Neural cell (in vitro differentiated cells): ENCODE measurements around the gene ETNK1. TPM values are rescaled to one million over a fixed set of nuclear protein-coding genes. Genes with fewer than 3 reads are reported as not detected.
A peak's percentile ranks its signal among the peaks of the same experiment; 100 is the strongest.

Experiments
- H2AFZ ChIP-seq: fragments of 200-600, 300-800 bp; sonication (generic), shearing (Covaris generic); 2 replicates; pipeline ENCODE4 v1.6.0; 2014; ENCODE audit warnings: low read depth, mild to moderate bottlenecking, antibody characterized with exemption, low read length, moderate library complexity
- H3F3A ChIP-seq: fragments of 200-600 bp; shearing (Covaris generic); 2 replicates; pipeline ENCODE4 v1.6.1; 2016; ENCODE audit warnings: mild to moderate bottlenecking, moderate library complexity, mixed read lengths, antibody characterized with exemption, low read length; ENCODE audit not compliant: insufficient read depth, poor library complexity, severe bottlenecking
- H3K27ac ChIP-seq: fragments of 200-600, 300-800 bp; sonication (generic), shearing (Covaris generic); 2 replicates; pipeline ENCODE4 v1.5.1; 2014; ENCODE audit warnings: mild to moderate bottlenecking, low read length, moderate library complexity
- H3K27me3 ChIP-seq: fragments of 300-800, 200-600 bp; sonication (generic), shearing (Covaris generic); 2 replicates; pipeline ENCODE4 v1.6.0; 2014; ENCODE audit warnings: mild to moderate bottlenecking, low read depth, low read length, moderate library complexity; ENCODE audit not compliant: insufficient read depth
- H3K36me3 ChIP-seq: fragments of 300-800, 200-600 bp; sonication (generic), shearing (Covaris generic); 2 replicates; pipeline ENCODE4 v1.5.1; 2014; ENCODE audit warnings: mild to moderate bottlenecking, antibody characterized with exemption, low read length, moderate library complexity; ENCODE audit not compliant: insufficient read depth
- H3K4me2 ChIP-seq: fragments of 300-800, 200-600 bp; sonication (generic), shearing (Covaris generic); 2 replicates; pipeline ENCODE4 v1.6.0; 2014; ENCODE audit warnings: mild to moderate bottlenecking, low read length
- H3K4me3 ChIP-seq: fragments of 300-800, 200-600 bp; sonication (generic), shearing (Covaris generic); 2 replicates; pipeline ENCODE4 v1.5.1; 2014; ENCODE audit warnings: mild to moderate bottlenecking, low read length, moderate library complexity
- H3K79me2 ChIP-seq: fragments of 200-600 bp; shearing (Covaris generic); replicated peaks from 2 replicates; pipeline ENCODE4 v1.6.0; 2014; ENCODE audit warnings: mild to moderate bottlenecking, low read length, moderate library complexity; ENCODE audit not compliant: insufficient read depth
- H3K9ac ChIP-seq: fragments of 300-800, 200-600 bp; sonication (generic), shearing (Covaris generic); 2 replicates; pipeline ENCODE4 v1.6.1; 2016; ENCODE audit warnings: mild to moderate bottlenecking, low read length, mixed read lengths
- H3K9me2 ChIP-seq: fragments of 200-600 bp; shearing (Covaris generic); 2 replicates; pipeline ENCODE4 v1.6.1; 2016; ENCODE audit warnings: mild to moderate bottlenecking, low read length, mixed read lengths; ENCODE audit not compliant: insufficient read depth
- H3K9me3 ChIP-seq: fragments of 200-600, 300-800 bp; sonication (generic), shearing (Covaris generic); 2 replicates; pipeline ENCODE4 v1.6.1; 2016; ENCODE audit warnings: mild to moderate bottlenecking, mixed run types, low read length, moderate library complexity, mixed read lengths
- H4K20me1 ChIP-seq: fragments of 200-600 bp; shearing (Covaris generic); 2 replicates; pipeline ENCODE4 v1.6.1; 2016; ENCODE audit warnings: mild to moderate bottlenecking, mixed run types; ENCODE audit not compliant: insufficient read depth
- CTCF ChIP-seq: fragments of 450-650 bp; IDR thresholded peaks from 2 replicates; pipeline ENCODE4 v1.5.1; 2014; ENCODE audit warnings: antibody characterized with exemption, mild to moderate bottlenecking, moderate library complexity; ENCODE audit not compliant: poor library complexity, severe bottlenecking
- EP300 ChIP-seq: fragments of 450-650 bp; conservative IDR thresholded peaks from 2 replicates; pipeline ENCODE4 v1.6.1; 2014; ENCODE audit warnings: antibody characterized with exemption, mild to moderate bottlenecking, moderate library complexity; ENCODE audit not compliant: poor library complexity, severe bottlenecking
- EZH2 ChIP-seq: fragments of 200-600, 300-800 bp; shearing (Covaris generic), sonication (generic); IDR thresholded peaks from 2 replicates; pipeline ENCODE4 v1.6.1; 2014; ENCODE audit warnings: antibody characterized with exemption, low read length, borderline replicate concordance, mild to moderate bottlenecking; ENCODE audit not compliant: insufficient read depth, poor library complexity, severe bottlenecking
- MXI1 ChIP-seq: fragments of 450-650 bp; conservative IDR thresholded peaks from 2 replicates; pipeline ENCODE4 v1.6.1; 2014; ENCODE audit warnings: antibody characterized with exemption, mild to moderate bottlenecking; ENCODE audit not compliant: poor library complexity, severe bottlenecking
- POLR2AphosphoS5 ChIP-seq: IDR thresholded peaks from 2 replicates; pipeline ENCODE4 v1.6.1; 2012
- RAD21 ChIP-seq: fragments of 450-650 bp; conservative IDR thresholded peaks from 2 replicates; pipeline ENCODE4 v1.6.1; 2014; ENCODE audit warnings: antibody characterized with exemption, mild to moderate bottlenecking, moderate library complexity
- SMC3 ChIP-seq: fragments of 450-650 bp; conservative IDR thresholded peaks from 2 replicates; pipeline ENCODE4 v1.6.1; 2014; ENCODE audit warnings: antibody characterized with exemption, mild to moderate bottlenecking, moderate library complexity; ENCODE audit not compliant: poor library complexity
- TAF1 ChIP-seq: IDR thresholded peaks from 2 replicates; pipeline ENCODE4 v1.6.1; 2012; ENCODE audit warnings: low read depth
- polyA plus RNA-seq: library from polyadenylated mRNA; depleted of rRNA; stranded (reverse); fragments of >200 nt; gene quantifications from 2 replicates; pipeline ENCODE4 v1.2.3, GENCODE V29; 2014
- TF ChIP-seq, protein P1 (sequence below): IDR thresholded peaks from 2 replicates; pipeline ENCODE4 v1.6.1; 2012; ENCODE audit warnings: borderline replicate concordance

The ETNK1 gene
- polyA plus RNA-seq, 1 donor from 2014 or later = 78.5 TPM

GRCh38 chr12:22615963-22616501 is 8.9 kb upstream of the ETNK1 start:
- Histone ChIP-seq H3K9me2 (no peaks in the 10 kb centered on the region), H3K4me3 (no peak overlapping the region), H3K27me3 (no peaks in the 10 kb centered on the region), H3K4me2 (no peak overlapping the region), H3K9ac (no peak overlapping the region), H3K36me3 (no peaks in the 10 kb centered on the region), H3K27ac (no peak overlapping the region), H3K79me2 (no peaks in the 10 kb centered on the region), H3K9me3 (no peaks in the 10 kb centered on the region), H3F3A (no peaks in the 10 kb centered on the region), H2AFZ (no peak overlapping the region), H4K20me1 (no peaks in the 10 kb centered on the region)
- TF ChIP-seq SMC3 (no peak), MXI1 (no peak), EZH2 (no peak), RAD21 (no peak), TAF1 (no peak), EP300 (no peak), POLR2AphosphoS5 (no peak), CTCF (no peak)
- TF ChIP-seq, protein P1, sequence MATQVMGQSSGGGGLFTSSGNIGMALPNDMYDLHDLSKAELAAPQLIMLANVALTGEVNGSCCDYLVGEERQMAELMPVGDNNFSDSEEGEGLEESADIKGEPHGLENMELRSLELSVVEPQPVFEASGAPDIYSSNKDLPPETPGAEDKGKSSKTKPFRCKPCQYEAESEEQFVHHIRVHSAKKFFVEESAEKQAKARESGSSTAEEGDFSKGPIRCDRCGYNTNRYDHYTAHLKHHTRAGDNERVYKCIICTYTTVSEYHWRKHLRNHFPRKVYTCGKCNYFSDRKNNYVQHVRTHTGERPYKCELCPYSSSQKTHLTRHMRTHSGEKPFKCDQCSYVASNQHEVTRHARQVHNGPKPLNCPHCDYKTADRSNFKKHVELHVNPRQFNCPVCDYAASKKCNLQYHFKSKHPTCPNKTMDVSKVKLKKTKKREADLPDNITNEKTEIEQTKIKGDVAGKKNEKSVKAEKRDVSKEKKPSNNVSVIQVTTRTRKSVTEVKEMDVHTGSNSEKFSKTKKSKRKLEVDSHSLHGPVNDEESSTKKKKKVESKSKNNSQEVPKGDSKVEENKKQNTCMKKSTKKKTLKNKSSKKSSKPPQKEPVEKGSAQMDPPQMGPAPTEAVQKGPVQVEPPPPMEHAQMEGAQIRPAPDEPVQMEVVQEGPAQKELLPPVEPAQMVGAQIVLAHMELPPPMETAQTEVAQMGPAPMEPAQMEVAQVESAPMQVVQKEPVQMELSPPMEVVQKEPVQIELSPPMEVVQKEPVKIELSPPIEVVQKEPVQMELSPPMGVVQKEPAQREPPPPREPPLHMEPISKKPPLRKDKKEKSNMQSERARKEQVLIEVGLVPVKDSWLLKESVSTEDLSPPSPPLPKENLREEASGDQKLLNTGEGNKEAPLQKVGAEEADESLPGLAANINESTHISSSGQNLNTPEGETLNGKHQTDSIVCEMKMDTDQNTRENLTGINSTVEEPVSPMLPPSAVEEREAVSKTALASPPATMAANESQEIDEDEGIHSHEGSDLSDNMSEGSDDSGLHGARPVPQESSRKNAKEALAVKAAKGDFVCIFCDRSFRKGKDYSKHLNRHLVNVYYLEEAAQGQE = no peak

DNA sequence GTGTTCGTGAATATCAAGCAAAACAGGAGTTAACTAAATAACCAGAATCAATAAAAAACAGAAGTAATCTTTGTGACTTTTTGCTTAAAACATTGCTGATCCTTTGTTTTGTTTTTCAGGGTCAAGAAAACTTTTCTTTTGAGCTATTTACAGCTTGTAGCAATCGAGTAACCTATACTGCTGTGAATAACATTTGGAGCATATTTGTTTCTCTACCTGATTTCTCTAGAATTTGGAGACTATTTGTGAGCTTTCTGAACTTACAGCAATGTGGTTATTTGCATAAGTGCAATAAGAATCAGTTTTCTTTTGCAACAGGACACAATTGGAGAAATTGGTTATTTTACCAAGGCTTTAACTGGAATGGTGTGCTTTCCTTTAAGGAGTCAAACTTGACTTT is 7.3 kb upstream of the ETNK1 start:
- Histone ChIP-seq H3K27ac (no peak overlapping the region), H3F3A (no peaks in the 10 kb centered on the region), H3K36me3 (no peaks in the 10 kb centered on the region), H3K4me3 (no peak overlapping the region), H3K4me2 (no peak overlapping the region), H3K9ac (no peak overlapping the region), H2AFZ (no peak overlapping the region), H3K9me3 (no peaks in the 10 kb centered on the region), H4K20me1 (no peaks in the 10 kb centered on the region), H3K79me2 (no peaks in the 10 kb centered on the region), H3K9me2 (no peaks in the 10 kb centered on the region), H3K27me3 (no peaks in the 10 kb centered on the region)
- TF ChIP-seq SMC3 = no peak

- Histone ChIP-seq H2AFZ (peak overlapping the region; percentile 99), H3K9me3 (no peaks in the 10 kb centered on the region), H4K20me1 (no peaks in the 10 kb centered on the region), H3K4me2 (peak overlapping the region; percentile 96), H3K9ac (peak overlapping the region; percentile 98), H3K9me2 (no peaks in the 10 kb centered on the region), H3K36me3 (no peaks in the 10 kb centered on the region), H3K79me2 (peaks cover 42% of the 10 kb centered on the region), H3K27ac (peak overlapping the region; percentile 93), H3K4me3 (peak overlapping the region; percentile 87), H3F3A (no peaks in the 10 kb centered on the region), H3K27me3 (no peaks in the 10 kb centered on the region)
- TF ChIP-seq, protein P1 = no peak
- TF ChIP-seq CTCF (no peak), RAD21 (no peak), MXI1 (no peak), EZH2 (no peak), SMC3 (no peak), EP300 (no peak), TAF1 (no peak), POLR2AphosphoS5 (no peak)
Observed at GRCh38 chr12:22624548-22624869, 462 bp upstream of the ETNK1 start.
